ENCODE data around the gene PAK4. TPM values are rescaled to one million over a fixed set of nuclear protein-coding genes. Genes with fewer than 3 reads are reported as not detected.

PAK4 gene
- total RNA-seq, 1 donor from 2014 or later: 19.4 TPM

GRCh38 chr19:39156326-39157230, 31.0 kb downstream of the PAK4 start:
- Histone ChIP-seq H3K4me3 (peak overlapping the region in 1 of 2 donors; percentile 4), H3K27me3 (no peaks in the 10 kb centered on the region), H3K36me3 (no peaks in the 10 kb centered on the region), H3K9me3 (no peaks in the 10 kb centered on the region), H3K4me1 (peaks cover 76% of the 10 kb centered on the region), H3K27ac (peak overlapping the region; percentile 2)
- TF ChIP-seq CTCF (IDR thresholded peaks at IDR 0.05) (no peak), POLR2A (IDR thresholded peaks at IDR 0.05) (no peak), POLR2AphosphoS5 (IDR thresholded peaks at IDR 0.05; ENCODE audit: insufficient read depth in 1 of 2, low read depth in 1 of 2) (no peak)
- no peak for DNase-seq (ENCODE audit: extremely low spot score in 2 of 2)
- intact Hi-C loops (cut with DNase I): no loop called here

GRCh38 chr19:39157275-39157996, 31.9 kb downstream of the PAK4 start:
- intact Hi-C loops (cut with DNase I): no loop called here
- H3K36me3 ChIP-seq: no peaks in the 10 kb centered on the region
- peaks cover 77% of the 10 kb centered on the region for H3K4me1 ChIP-seq
- DNase-seq (ENCODE audit: extremely low spot score in 2 of 2): no peak
- H3K27ac ChIP-seq: peak overlapping the region; percentile 2
- H3K4me3 ChIP-seq: no peak overlapping the region
- no peaks in the 10 kb centered on the region for H3K27me3 ChIP-seq
- TF ChIP-seq POLR2A (IDR thresholded peaks at IDR 0.05) (no peak), POLR2AphosphoS5 (IDR thresholded peaks at IDR 0.05; ENCODE audit: insufficient read depth in 1 of 2, low read depth in 1 of 2) (no peak)
- no peaks in the 10 kb centered on the region for H3K9me3 ChIP-seq

- DNase-seq (ENCODE audit: extremely low spot score in 2 of 2): no peak
- Histone ChIP-seq H3K27ac (no peak overlapping the region), H3K27me3 (no peaks in the 10 kb centered on the region), H3K36me3 (no peaks in the 10 kb centered on the region), H3K9me3 (no peaks in the 10 kb centered on the region), H3K4me1 (peaks cover 77% of the 10 kb centered on the region), H3K4me3 (no peak overlapping the region)
- intact Hi-C loops (cut with DNase I): no loop called here
- TF ChIP-seq POLR2AphosphoS5 (IDR thresholded peaks at IDR 0.05; ENCODE audit: insufficient read depth in 1 of 2, low read depth in 1 of 2): no peak
- TF ChIP-seq CTCF (IDR thresholded peaks at IDR 0.05): no peak
- TF ChIP-seq POLR2A (IDR thresholded peaks at IDR 0.05): no peak
Observed at GRCh38 chr19:39157997-39158389, 32.4 kb downstream of the PAK4 start.

GRCh38 chr19:39158646-39159260, 33.2 kb downstream of the PAK4 start:
- intact Hi-C loops (cut with DNase I): no loop called here
- no peaks in the 10 kb centered on the region for H3K27me3 ChIP-seq
- H3K4me1 ChIP-seq: peaks cover 77% of the 10 kb centered on the region
- no peaks in the 10 kb centered on the region for H3K36me3 ChIP-seq
- no peaks in the 10 kb centered on the region for H3K9me3 ChIP-seq
- no peak overlapping the region for H3K4me3 ChIP-seq
- TF ChIP-seq POLR2AphosphoS5 (IDR thresholded peaks at IDR 0.05; ENCODE audit: insufficient read depth in 1 of 2, low read depth in 1 of 2) (no peak), POLR2A (IDR thresholded peaks at IDR 0.05) (no peak), CTCF (IDR thresholded peaks at IDR 0.05) (no peak)
- no peak overlapping the region for H3K27ac ChIP-seq
- no peak for DNase-seq (ENCODE audit: extremely low spot score in 2 of 2)

GRCh38 chr19:39160523-39160861, 34.9 kb downstream of the PAK4 start:
- no peak overlapping the region for H3K4me3 ChIP-seq
- peak overlapping the region; percentile 53 for H3K27ac ChIP-seq
- intact Hi-C loops (cut with DNase I): no loop called here
- no peak for DNase-seq (ENCODE audit: extremely low spot score in 2 of 2)
- peaks cover 70% of the 10 kb centered on the region for H3K4me1 ChIP-seq
- no peaks in the 10 kb centered on the region for H3K36me3 ChIP-seq
- H3K27me3 ChIP-seq: no peaks in the 10 kb centered on the region
- no peak for TF ChIP-seq POLR2AphosphoS5 (IDR thresholded peaks at IDR 0.05; ENCODE audit: insufficient read depth in 1 of 2, low read depth in 1 of 2)
- no peak for TF ChIP-seq POLR2A (IDR thresholded peaks at IDR 0.05)
- TF ChIP-seq CTCF (IDR thresholded peaks at IDR 0.05): no peak
- H3K9me3 ChIP-seq: no peaks in the 10 kb centered on the region

Data from vagina (tissue), 2 donors.